GM19240 (cell line): Measurements from ENCODE around the gene MYO5C.
"Not testable (repeated sequence)": the region's sequence is repeated elsewhere in the genome, so short reads cannot be mapped to it uniquely, and the experiment has no call there.

Experiments used
- DNase-seq: peaks from one replicate; pipeline ENCODE4 v3.0.0; 2011; ENCODE audit warnings: low spot score; ENCODE audit not compliant: insufficient read length

Gene MYO5C

GRCh38 chr15:52172869-52173268 lies 122.7 kb downstream of the MYO5C start:
- no peak for DNase-seq

GRCh38 chr15:52171807-52172206 lies 123.8 kb downstream of the MYO5C start:
- no peak for DNase-seq

GRCh38 chr15:52171386-52171785 lies 124.2 kb downstream of the MYO5C start:
- DNase-seq, result no peak

GRCh38 chr15:52170199-52170598 lies 125.4 kb downstream of the MYO5C start:
- DNase-seq, result not testable (repeated sequence)

GRCh38 chr15:52165494-52166131 lies 130.0 kb downstream of the MYO5C start:
- DNase-seq, result not testable (repeated sequence)

- no peak for DNase-seq
Observed at GRCh38 chr15:52164631-52165265, 130.9 kb downstream of the MYO5C start.

GRCh38 chr15:52163321-52164190 lies 132.0 kb downstream of the MYO5C start:
- no peak for DNase-seq

- no peak for DNase-seq
Observed at GRCh38 chr15:52162876-52163275, 132.7 kb downstream of the MYO5C start.

- no peak for DNase-seq
Observed at GRCh38 chr15:52162260-52162659, 133.3 kb downstream of the MYO5C start.

- DNase-seq, result no peak
Observed at GRCh38 chr15:52161406-52161966, 134.1 kb downstream of the MYO5C start.

GRCh38 chr15:52159645-52160044 lies 136.0 kb downstream of the MYO5C start:
- no peak for DNase-seq

GRCh38 chr15:52158084-52158765 lies 137.4 kb downstream of the MYO5C start:
- DNase-seq, result no peak

GRCh38 chr15:52155878-52156277 lies 139.7 kb downstream of the MYO5C start:
- no peak for DNase-seq

GRCh38 chr15:52154896-52155865 lies 140.4 kb downstream of the MYO5C start:
- no peak for DNase-seq

- no peak for DNase-seq
Observed at GRCh38 chr15:52153900-52154895, 141.4 kb downstream of the MYO5C start.

- no peak for DNase-seq
Observed at GRCh38 chr15:52151353-52151752, 144.3 kb downstream of the MYO5C start.

- DNase-seq, result no peak
Observed at GRCh38 chr15:52150871-52151270, 144.7 kb downstream of the MYO5C start.

- no peak for DNase-seq
Observed at GRCh38 chr15:52150043-52150825, 145.4 kb downstream of the MYO5C start.
